CD4-positive, alpha-beta T cell (primary cell): ENCODE data around the gene PTPRN2. TPM values are rescaled to one million over a fixed set of nuclear protein-coding genes. Genes with fewer than 3 reads are reported as not detected.

Experiments
- ATAC-seq: fragments of 200-7000 bp; cut with Tn5 transposase; one replicate; pipeline ENCODE4 v1.10.0; 2022; ENCODE audit warnings: mild to moderate bottlenecking; ENCODE audit not compliant: poor library complexity
- CTCF ChIA-PET: fragments of 350-600 bp; sonication (Branson Sonifier 250); formaldehyde crosslinking; loops from one replicate; lab custom pipeline; 2021; ENCODE audit warnings: antibody characterized with exemption, inconsistent platforms; lab: Charles Lee
- POLR2A ChIA-PET: fragments of 350-600 bp; sonication (Branson Sonifier 250); formaldehyde crosslinking; loops from one replicate; lab custom pipeline; 2021; ENCODE audit warnings: antibody characterized with exemption, inconsistent platforms; lab: Charles Lee
- DNase-seq, 14 experiments: peaks; one replicate each; pipeline ENCODE4 v3.0.0-alpha.2; 2013 to 2020; ENCODE audit warnings: mixed read lengths in 2 of 14
- H3K27ac ChIP-seq, 2 donors: one replicate each; pipeline versions ENCODE4 v1.5.1 to v1.7.0; 2013; ENCODE audit warnings: low read length in 2 of 2, low read depth in 1 of 2, mild to moderate bottlenecking in 1 of 2
- H3K27me3 ChIP-seq, 2 experiments: 1 replicate in 1 of 2; 2 replicates in 1 of 2; pipeline versions ENCODE4 v1.6.1 to v1.7.0; 2013; ENCODE audit warnings: low read length in 2 of 2, control low read depth in 1 of 2, mild to moderate bottlenecking in 1 of 2, moderate library complexity in 1 of 2; ENCODE audit not compliant: insufficient read depth in 2 of 2, control insufficient read depth in 1 of 2
- H3K36me3 ChIP-seq: one replicate; pipeline ENCODE4 v1.6.1; 2013; ENCODE audit warnings: low read length, control low read depth; ENCODE audit not compliant: insufficient read depth
- H3K4me1 ChIP-seq: one replicate; pipeline ENCODE4 v1.6.1; 2013; ENCODE audit warnings: low read length, control low read depth; ENCODE audit not compliant: insufficient read depth
- H3K4me3 ChIP-seq: one replicate; pipeline ENCODE4 v1.5.1; 2013; ENCODE audit warnings: mild to moderate bottlenecking, low read length, moderate library complexity
- H3K9me3 ChIP-seq, 2 experiments: 1 replicate in 1 of 2; 2 replicates in 1 of 2; pipeline versions ENCODE4 v1.6.1 to v1.7.0; 2013; ENCODE audit warnings: low read length in 2 of 2, mild to moderate bottlenecking in 2 of 2, control low read depth in 1 of 2, moderate library complexity in 1 of 2; ENCODE audit not compliant: control insufficient read depth in 1 of 2, insufficient read depth in 1 of 2
- H3K27ac Mint-ChIP-seq: one replicate; pipeline ENCODE4 v1.8.0; 2020; ENCODE audit warnings: mixed read lengths
- H3K27me3 Mint-ChIP-seq: one replicate; pipeline ENCODE4 v1.8.0; 2021; ENCODE audit warnings: mixed read lengths
- H3K36me3 Mint-ChIP-seq: one replicate; pipeline ENCODE4 v1.8.0; 2021; ENCODE audit warnings: low read depth, mixed read lengths
- H3K4me1 Mint-ChIP-seq: one replicate; pipeline ENCODE4 v1.8.0; 2021; ENCODE audit warnings: low read depth, mixed read lengths
- H3K4me3 Mint-ChIP-seq: one replicate; pipeline ENCODE4 v1.8.0; 2020; ENCODE audit warnings: mild to moderate bottlenecking, mixed read lengths
- H3K9me3 Mint-ChIP-seq: one replicate; pipeline ENCODE4 v1.8.0; 2020; ENCODE audit warnings: mixed read lengths
- intact Hi-C, 2 experiments: fragments of 100-400 bp; cut with DNase I in 1 of 2; cut with micrococcal nuclease in 1 of 2; formaldehyde crosslinking; loops; one replicate each; pipeline versions ENCODE4 v1.15.1 to v1.9.0; 2023 to 2025; cut with DNase I, micrococcal nuclease
- total RNA-seq, 174 experiments: library from RNA in 2 of 174; stranded (reverse) in 2 of 174; gene quantifications; one replicate each; pipeline ENCODE4 v1.2.3 and lab custom pipeline; 2021 to 2026
- TF ChIP-seq, protein P1 (sequence below): fragments of 200-600 bp; IDR thresholded peaks from one replicate; pipeline ENCODE4 v1.8.0; 2022; ENCODE audit warnings: antibody characterized with exemption, mild to moderate bottlenecking

Gene PTPRN2
- total RNA-seq, 2 experiments from 2014 or later: 0.34 to 0.44 TPM

DNA sequence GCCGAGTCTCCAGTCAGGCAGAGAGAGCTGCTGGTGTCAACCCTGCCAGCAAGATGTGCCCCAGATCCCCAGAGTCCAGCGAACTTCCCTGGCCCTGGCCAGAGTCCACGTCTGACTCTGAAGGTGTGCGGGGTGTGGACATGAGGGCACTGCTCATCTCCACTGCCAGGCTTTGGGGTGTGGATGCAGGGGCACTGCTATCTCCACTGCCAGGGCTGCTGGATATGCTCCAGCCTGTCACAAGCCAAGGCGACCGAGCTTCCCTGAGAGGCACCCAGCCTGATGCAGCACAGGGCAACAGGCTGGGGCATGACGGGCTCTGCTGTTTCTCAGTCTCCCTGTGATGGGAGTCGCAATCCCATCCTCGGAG, 596.8 kb downstream of the PTPRN2 start:
- no peaks in the 10 kb centered on the region for H3K36me3 Mint-ChIP-seq
- POLR2A ChIA-PET: no interaction called here
- TF ChIP-seq, protein P1, sequence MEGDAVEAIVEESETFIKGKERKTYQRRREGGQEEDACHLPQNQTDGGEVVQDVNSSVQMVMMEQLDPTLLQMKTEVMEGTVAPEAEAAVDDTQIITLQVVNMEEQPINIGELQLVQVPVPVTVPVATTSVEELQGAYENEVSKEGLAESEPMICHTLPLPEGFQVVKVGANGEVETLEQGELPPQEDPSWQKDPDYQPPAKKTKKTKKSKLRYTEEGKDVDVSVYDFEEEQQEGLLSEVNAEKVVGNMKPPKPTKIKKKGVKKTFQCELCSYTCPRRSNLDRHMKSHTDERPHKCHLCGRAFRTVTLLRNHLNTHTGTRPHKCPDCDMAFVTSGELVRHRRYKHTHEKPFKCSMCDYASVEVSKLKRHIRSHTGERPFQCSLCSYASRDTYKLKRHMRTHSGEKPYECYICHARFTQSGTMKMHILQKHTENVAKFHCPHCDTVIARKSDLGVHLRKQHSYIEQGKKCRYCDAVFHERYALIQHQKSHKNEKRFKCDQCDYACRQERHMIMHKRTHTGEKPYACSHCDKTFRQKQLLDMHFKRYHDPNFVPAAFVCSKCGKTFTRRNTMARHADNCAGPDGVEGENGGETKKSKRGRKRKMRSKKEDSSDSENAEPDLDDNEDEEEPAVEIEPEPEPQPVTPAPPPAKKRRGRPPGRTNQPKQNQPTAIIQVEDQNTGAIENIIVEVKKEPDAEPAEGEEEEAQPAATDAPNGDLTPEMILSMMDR: no peak
- no peak overlapping the region for H3K27ac ChIP-seq
- intact Hi-C loops: no loop called here
- no peak overlapping the region for H3K4me3 Mint-ChIP-seq
- H3K4me1 ChIP-seq: no peaks in the 10 kb centered on the region
- H3K27ac Mint-ChIP-seq: no peak overlapping the region
- H3K4me3 ChIP-seq: no peak overlapping the region
- no peaks in the 10 kb centered on the region for H3K36me3 ChIP-seq
- ATAC-seq (no peak), DNase-seq (no peak)
- H3K4me1 Mint-ChIP-seq: no peaks in the 10 kb centered on the region
- H3K9me3 Mint-ChIP-seq: no peaks in the 10 kb centered on the region
- CTCF ChIA-PET: no interaction called here
- peaks cover 4% of the 10 kb centered on the region for H3K27me3 Mint-ChIP-seq
- peaks cover 0 to 3% of the 10 kb centered on the region in 2 experiments for H3K27me3 ChIP-seq
- peaks cover 0 to 4% of the 10 kb centered on the region in 2 experiments for H3K9me3 ChIP-seq

DNA sequence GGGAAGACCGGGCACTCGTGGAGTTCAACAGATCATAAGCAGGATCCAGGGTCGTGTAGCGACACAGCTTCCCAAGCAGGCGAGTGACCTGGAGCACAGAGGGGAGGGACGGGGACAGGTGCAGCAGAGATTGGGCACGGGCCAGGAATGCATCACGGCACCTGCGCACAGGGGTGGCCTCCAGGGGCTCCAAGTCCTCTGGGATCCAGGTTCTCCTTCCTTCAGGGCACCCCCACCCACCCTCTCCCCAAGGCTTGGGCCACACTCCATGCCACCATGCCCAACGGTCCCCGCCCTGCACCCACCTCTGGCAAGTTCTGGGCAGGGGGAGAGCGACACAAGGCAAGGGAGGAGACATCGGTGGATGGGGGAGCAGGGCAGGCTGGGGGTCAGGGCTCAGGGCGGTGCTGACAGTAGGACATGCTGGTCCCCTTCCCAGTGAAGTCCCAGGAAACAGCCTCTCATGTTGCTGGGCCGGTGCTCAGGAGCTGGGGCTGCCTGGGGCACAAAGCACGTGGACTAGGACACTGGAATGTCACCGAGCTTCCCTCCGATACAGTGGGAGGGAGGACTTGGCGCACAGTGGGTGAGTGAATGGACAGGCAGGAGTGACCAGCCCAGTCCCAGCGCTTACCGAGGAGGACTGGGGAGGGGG, 597.3 kb downstream of the PTPRN2 start:
- Histone ChIP-seq H3K4me1 (no peaks in the 10 kb centered on the region), H3K4me3 (no peak overlapping the region), H3K9me3 (peaks cover 0 to 1% of the 10 kb centered on the region in 2 experiments), H3K36me3 (no peaks in the 10 kb centered on the region), H3K27ac (no peak overlapping the region), H3K27me3 (peaks cover 0 to under 1% of the 10 kb centered on the region in 2 experiments)
- ChIA-PET CTCF (no interaction called here), POLR2A (no interaction called here)
- no peak overlapping the region for H3K27ac Mint-ChIP-seq
- H3K27me3 Mint-ChIP-seq: peaks cover 4% of the 10 kb centered on the region
- H3K4me1 Mint-ChIP-seq: no peaks in the 10 kb centered on the region
- H3K36me3 Mint-ChIP-seq: no peaks in the 10 kb centered on the region
- ATAC-seq: no peak
- TF ChIP-seq, protein P1: no peak
- H3K4me3 Mint-ChIP-seq: no peak overlapping the region
- no peak for DNase-seq
- intact Hi-C loops: no loop called here
- no peaks in the 10 kb centered on the region for H3K9me3 Mint-ChIP-seq

DNA sequence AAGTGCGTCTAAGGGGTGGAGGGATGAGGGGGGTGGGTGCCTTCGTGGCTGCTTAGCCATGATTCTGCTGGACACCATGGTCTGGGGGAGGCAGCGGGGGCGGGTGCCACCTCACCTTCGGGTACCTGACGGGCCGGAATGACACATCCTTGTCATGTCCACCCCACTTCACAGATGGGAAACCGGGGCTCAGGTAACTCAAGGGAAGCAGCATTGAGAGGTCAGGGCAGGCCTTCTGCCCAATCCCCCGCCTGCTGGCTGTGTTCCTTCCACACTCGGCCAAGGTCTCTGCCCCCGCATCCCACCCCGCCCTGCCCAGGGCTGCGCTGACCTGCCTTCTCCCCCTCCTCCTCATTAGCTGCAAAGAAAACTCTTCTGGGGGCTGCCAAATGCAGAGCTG, 598.0 kb downstream of the PTPRN2 start:
- peaks cover 0 to 2% of the 10 kb centered on the region in 2 experiments for H3K9me3 ChIP-seq
- H3K27ac Mint-ChIP-seq: no peak overlapping the region
- no peaks in the 10 kb centered on the region for H3K36me3 Mint-ChIP-seq
- ChIA-PET POLR2A (no interaction called here), CTCF (no interaction called here)
- H3K4me3 ChIP-seq: no peak overlapping the region
- H3K27me3 ChIP-seq: no peaks in the 10 kb centered on the region
- intact Hi-C loops: no loop called here
- no peaks in the 10 kb centered on the region for H3K36me3 ChIP-seq
- peaks cover 4% of the 10 kb centered on the region for H3K27me3 Mint-ChIP-seq
- DNase-seq (peak in 1 of 14 experiments; percentile 22), ATAC-seq (no peak)
- H3K4me1 ChIP-seq: no peaks in the 10 kb centered on the region
- no peak overlapping the region for H3K27ac ChIP-seq
- H3K4me3 Mint-ChIP-seq: no peak overlapping the region
- no peaks in the 10 kb centered on the region for H3K9me3 Mint-ChIP-seq
- no peaks in the 10 kb centered on the region for H3K4me1 Mint-ChIP-seq
- TF ChIP-seq, protein P1: no peak
